NCI-H524 treated with DMSO at 0.1 percent for 48 hours (cell line): ENCODE measurements around the gene ALKBH2.

Source experiments
- DNase-seq: peaks from one replicate; lab custom pipeline; 2025; lab: John Stamatoyannopoulos, UW

ALKBH2 gene

GRCh38 chr12:109093022-109093918, at the start of gene ALKBH2:
Gene ALKBH2 (minus strand): TSS chr12:109093472. CDS start chr12:109092786, 686 bp downstream.
- peak; percentile 59 for DNase-seq

DNA sequence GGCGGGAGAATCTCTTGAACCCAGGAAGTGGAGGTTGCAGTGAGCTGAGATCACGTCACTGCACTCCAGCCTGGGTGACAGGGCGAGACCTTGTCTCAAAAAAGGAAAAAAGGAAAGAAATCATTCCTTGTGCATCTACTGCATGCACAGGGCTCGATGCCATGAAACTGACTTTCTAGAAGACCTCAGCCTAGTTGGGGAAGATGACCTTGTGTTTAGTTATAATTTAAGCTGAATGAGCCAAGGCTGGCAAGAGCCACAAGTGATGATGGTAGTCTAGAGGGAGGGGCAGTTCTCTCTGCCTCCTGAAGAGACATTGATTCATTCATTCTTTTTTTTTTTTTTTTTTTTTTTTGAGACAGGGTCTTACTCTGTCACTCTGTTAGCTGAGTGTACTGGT, 47.3 kb upstream of the ALKBH2 start:
- DNase-seq: no peak

DNA sequence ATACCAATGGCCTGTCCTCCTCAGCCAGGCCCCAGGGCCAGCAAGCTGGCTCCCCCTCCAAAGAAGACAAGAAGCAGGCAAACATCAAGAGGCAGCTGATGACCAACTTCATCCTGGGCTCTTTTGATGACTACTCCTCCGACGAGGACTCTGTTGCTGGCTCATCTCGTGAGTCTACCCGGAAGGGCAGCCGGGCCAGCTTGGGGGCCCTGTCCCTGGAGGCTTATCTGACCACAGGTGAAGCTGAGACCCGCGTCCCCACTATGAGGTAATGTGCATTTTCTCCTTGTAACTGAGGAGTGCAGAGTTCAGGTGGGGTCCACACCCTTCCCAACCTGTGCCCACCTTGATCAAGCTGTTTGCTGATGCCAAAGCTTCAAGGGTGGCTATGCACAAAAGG, 46.5 kb upstream of the ALKBH2 start:
- no peak for DNase-seq

GRCh38 chr12:109139360-109139759, 46.1 kb upstream of the ALKBH2 start:
- no peak for DNase-seq

- no peak for DNase-seq
Observed at GRCh38 chr12:109137055-109137454, 43.8 kb upstream of the ALKBH2 start.

GRCh38 chr12:109134186-109134917, 41.1 kb upstream of the ALKBH2 start:
- no peak for DNase-seq

- peak; percentile 68 for DNase-seq
Observed at GRCh38 chr12:109131154-109132050, 38.1 kb upstream of the ALKBH2 start.

DNA sequence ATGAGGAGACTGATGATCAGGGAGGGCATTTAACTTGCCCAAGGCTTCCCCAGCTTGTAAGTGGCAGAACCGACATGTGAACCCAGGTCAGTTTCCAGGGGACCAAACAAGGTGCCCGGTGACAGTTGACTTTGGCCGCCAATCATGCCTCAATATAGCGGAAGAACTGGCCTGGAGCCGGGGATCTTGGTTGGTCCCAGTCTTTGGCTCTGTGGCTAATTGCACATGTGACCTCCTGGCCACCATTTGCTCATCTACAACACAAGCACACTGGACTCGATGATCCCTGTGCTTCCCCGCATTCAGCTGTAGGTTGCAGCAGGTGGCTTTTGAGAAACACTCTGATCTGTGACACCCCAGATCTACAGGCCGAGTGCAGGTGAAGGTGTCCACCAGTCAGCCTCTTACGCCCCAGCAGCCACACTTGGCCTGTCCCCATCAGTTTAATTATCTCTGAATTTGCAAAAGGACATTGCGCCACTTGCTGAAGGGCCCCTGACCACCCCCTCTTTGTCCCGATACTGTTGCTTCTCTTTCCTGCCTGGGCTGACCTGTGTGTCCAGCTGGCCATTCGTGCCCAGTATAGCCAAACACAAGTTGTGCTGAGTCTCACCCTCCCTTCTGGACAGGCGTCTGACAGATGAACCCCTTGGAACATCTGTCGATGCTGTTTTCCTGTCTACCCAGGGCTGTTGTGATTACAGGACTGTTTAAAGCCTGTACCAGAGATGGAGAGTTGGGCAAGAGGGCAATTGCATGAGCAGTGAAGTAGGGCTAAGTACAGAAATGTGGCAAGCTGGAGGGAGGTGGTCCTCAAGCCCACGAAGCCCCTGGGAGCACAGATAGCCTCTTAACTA, 37.3 kb upstream of the ALKBH2 start:
- peak; percentile 31 for DNase-seq

DNA sequence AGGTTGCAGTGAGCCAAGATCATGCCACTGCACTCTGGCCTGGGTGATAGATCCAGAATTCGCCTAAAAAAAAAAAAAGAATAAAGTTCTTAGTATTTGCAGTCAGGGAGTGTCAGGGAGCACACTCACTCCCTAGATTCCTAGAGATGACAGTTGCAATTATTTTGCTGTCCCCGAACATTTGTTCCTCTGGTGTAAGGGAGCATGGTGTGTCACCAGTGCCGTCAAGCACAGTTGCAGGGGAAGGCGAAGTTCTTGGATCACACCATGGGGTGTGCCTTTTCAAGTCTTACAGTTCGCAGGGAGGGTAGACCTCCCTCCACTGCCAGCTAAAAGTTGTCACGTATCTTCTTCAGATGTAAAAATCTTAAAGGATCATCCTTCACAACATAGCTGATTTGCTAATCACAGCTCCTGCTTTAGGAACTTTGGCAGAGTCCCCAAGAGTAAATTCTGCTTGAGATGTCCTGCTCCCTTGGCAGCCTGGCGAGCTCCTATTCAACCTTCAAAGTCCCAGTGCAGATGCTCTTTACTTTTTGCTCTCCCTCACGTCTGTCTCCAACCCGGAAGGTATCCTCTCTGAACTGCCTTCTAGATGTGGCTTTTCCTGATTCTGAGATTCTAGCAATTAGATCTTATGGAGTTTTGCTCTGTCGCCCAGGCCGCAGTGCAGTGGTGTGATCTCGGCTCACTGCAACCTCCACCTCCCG, 34.4 kb upstream of the ALKBH2 start:
- DNase-seq: no peak

GRCh38 chr12:109126784-109127183, 33.5 kb upstream of the ALKBH2 start:
- no peak for DNase-seq

GRCh38 chr12:109125791-109126190, 32.5 kb upstream of the ALKBH2 start:
- DNase-seq: no peak

GRCh38 chr12:109124878-109125648, 31.8 kb upstream of the ALKBH2 start:
- DNase-seq: no peak

DNA sequence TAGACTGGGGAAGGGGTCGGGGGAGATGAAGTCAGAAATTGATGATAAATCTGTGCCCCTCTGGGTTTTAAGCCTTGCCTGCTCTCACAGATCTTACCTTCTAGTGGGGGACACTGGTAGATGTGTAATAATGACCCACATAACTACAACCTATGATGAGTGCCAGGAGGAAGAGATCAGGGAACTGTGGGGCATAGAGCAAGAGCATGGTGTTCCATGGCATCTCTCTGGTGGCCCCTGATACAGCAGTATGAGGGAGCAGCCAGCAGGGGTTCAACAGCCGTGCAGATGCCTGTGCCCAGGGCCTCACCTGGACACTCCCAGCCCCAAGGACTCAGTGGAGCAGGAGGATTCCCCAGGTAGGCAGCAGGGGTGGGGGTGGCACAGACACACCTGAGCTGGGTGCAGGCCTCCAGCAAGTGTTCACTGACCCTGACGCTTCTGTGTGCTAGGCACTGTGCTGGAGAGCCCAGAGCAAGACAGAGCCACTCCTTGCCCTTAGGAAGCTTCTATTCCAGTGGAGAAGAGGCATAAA, 28.1 kb upstream of the ALKBH2 start:
- DNase-seq: no peak

- DNase-seq: no peak
Observed at GRCh38 chr12:109120557-109120956, 27.3 kb upstream of the ALKBH2 start.

DNA sequence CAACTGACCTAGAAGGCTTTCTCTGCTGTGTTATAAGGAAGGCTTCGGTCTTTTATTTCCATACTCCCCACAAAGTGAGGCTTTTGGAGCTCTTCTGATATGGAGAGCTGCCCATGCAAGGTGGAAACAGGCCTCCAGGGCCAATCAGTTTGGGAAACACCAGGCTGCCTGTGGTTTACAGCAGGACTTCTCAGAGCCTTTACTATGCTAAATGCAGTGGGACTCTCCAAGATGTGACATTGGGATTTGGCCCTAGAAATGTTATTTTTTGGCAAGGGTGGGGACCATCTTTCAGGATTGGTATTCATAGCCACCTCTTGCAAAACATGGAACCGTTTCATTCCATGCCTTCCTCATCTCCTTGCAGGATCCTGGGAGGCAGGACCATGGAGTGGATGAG, 26.8 kb upstream of the ALKBH2 start:
- no peak for DNase-seq

- no peak for DNase-seq
Observed at GRCh38 chr12:109116611-109116949, 23.3 kb upstream of the ALKBH2 start.

GRCh38 chr12:109115758-109116610, 22.7 kb upstream of the ALKBH2 start, which contains the start of gene ACACB:
Gene ACACB (plus strand): TSS chr12:109116587. CDS start chr12:109139406, 22,819 bp downstream.
- no peak for DNase-seq

DNA sequence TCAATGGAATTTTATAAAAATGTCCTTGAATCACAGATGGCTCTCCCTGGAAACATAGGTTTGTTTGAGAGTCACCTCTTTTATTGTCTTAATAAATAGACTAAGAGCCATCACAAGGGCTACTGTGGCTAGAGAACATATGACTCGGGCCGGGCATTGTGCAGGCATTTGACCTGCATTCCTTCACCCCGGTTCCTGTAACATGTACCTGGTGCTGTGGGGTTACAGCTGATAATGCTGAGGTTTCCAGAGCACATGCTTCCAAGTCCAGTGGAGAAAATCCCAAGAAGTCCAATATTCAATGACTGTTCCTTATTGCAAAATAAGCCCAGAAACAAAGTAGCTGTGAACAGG, 22.1 kb upstream of the ALKBH2 start:
- no peak for DNase-seq

DNA sequence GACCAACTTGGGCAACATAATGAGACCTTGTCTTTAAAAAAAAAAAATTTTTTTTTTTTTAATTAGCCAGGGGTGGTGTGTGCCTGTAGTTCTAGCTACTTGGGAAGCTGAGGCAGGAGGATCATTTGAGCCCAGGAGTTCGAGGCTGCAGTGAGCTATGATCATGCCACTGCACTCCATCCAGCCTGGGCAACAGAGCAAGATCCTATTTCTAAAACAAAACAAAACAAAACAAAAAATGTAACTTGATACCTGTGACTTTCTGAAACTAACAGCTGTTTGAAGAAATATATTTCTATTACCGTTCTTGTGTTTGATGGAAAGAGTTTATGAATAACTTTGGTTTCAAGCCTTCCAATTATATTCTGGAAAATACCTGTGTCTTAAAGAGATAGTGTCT, 21.4 kb upstream of the ALKBH2 start:
- no peak for DNase-seq
